Measurements from ENCODE around the gene PTPN11.

- TF ChIP-seq CTCF (IDR thresholded peaks at IDR 0.05) (no peak), POLR2A (IDR thresholded peaks at IDR 0.05) (no peak)
Observed at GRCh38 chr12:112479413-112479812, 60.7 kb downstream of the PTPN11 start.

Data from lower leg skin (tissue), 3 donors.